Caco-2 (cell line): ENCODE measurements around the gene SLC22A4. TPM values are rescaled to one million over a fixed set of nuclear protein-coding genes. Genes with fewer than 3 reads are reported as not detected.

ENCODE experiments used
- BruUV-seq: library from RNA; stranded (reverse); fragments of 400-500 nt; replicated peaks from 2 replicates; lab custom pipeline; 2021; lab: Mats Ljungman, UMichigan
- CTCF ChIA-PET: fragments of 300-600 bp; sonication (Branson Sonifier 250); formaldehyde crosslinking; loops from one replicate; lab custom pipeline; 2022; ENCODE audit warnings: antibody characterized with exemption; lab: Charles Lee
- POLR2A ChIA-PET: fragments of 300-600 bp; sonication (Branson Sonifier 250); formaldehyde crosslinking; loops from one replicate; lab custom pipeline; 2022; ENCODE audit warnings: antibody characterized with exemption; lab: Charles Lee
- DNase-seq, 2 experiments: peaks; one replicate each; pipeline versions ENCODE4 v3.0.0 to v3.0.0-alpha.2; 2020 to 2022
- H3K27me3 ChIP-seq: replicated peaks from 2 replicates; pipeline ENCODE4 v1.6.0; 2011; ENCODE audit warnings: low read length; ENCODE audit not compliant: control insufficient read depth, insufficient read depth
- H3K36me3 ChIP-seq: 2 replicates; pipeline ENCODE4 v1.5.1; 2011; ENCODE audit warnings: low read length; ENCODE audit not compliant: control insufficient read depth, insufficient read depth
- H3K4me1 ChIP-seq: fragments of 250-450 bp; sonication (Bioruptor Pico); 2 replicates; pipeline ENCODE4 v1.5.1; 2020; ENCODE audit warnings: mild to moderate bottlenecking
- H3K4me3 ChIP-seq: 2 replicates; pipeline ENCODE4 v1.5.1; 2011; ENCODE audit warnings: low read depth, mild to moderate bottlenecking, control low read depth, low read length
- H3K9me3 ChIP-seq: fragments of 250-450 bp; sonication (Bioruptor Pico); 2 replicates; pipeline ENCODE4 v1.5.1; 2020; ENCODE audit warnings: mild to moderate bottlenecking, moderate library complexity
- H3K27ac Mint-ChIP-seq: one replicate; pipeline ENCODE4 v1.8.0; 2022; ENCODE audit warnings: mixed read lengths; ENCODE audit not compliant: unreplicated experiment
- H3K27me3 Mint-ChIP-seq: one replicate; pipeline ENCODE4 v1.8.0; 2022; ENCODE audit warnings: mixed read lengths; ENCODE audit not compliant: insufficient read depth, unreplicated experiment
- H3K36me3 Mint-ChIP-seq: one replicate; pipeline ENCODE4 v1.8.0; 2022; ENCODE audit warnings: mild to moderate bottlenecking, mixed read lengths; ENCODE audit not compliant: insufficient read depth, unreplicated experiment
- H3K4me1 Mint-ChIP-seq: one replicate; pipeline ENCODE4 v1.8.0; 2022; ENCODE audit warnings: low read depth, mixed read lengths; ENCODE audit not compliant: unreplicated experiment
- H3K4me3 Mint-ChIP-seq: one replicate; pipeline ENCODE4 v1.8.0; 2022; ENCODE audit warnings: mild to moderate bottlenecking, moderate library complexity, mixed read lengths; ENCODE audit not compliant: unreplicated experiment
- H3K9me3 Mint-ChIP-seq: one replicate; pipeline ENCODE4 v1.8.0; 2022; ENCODE audit warnings: mixed read lengths; ENCODE audit not compliant: unreplicated experiment
- CTCF ChIP-seq, 2 experiments: fragments of 200-600 bp in 1 of 2; IDR thresholded peaks; 1 replicate in 1 of 2; 2 replicates in 1 of 2; pipeline versions ENCODE4 v1.5.1 to v1.8.0; 2011 to 2022; ENCODE audit warnings: antibody characterized with exemption in 1 of 2, control low read depth in 1 of 2, inconsistent platforms in 1 of 2, low read depth in 1 of 2, low read length in 1 of 2, mild to moderate bottlenecking in 1 of 2, moderate library complexity in 1 of 2; ENCODE audit not compliant: insufficient read depth in 1 of 2, severe bottlenecking in 1 of 2, unreplicated experiment in 1 of 2
- intact Hi-C: fragments of 100-400 bp; cut with micrococcal nuclease; formaldehyde crosslinking; loops from one replicate; pipeline ENCODE4 v1.10.0; 2022; ENCODE audit not compliant: unreplicated experiment
- total RNA-seq: library from RNA; stranded (reverse); gene quantifications from 2 replicates; pipeline ENCODE4 v1.2.3, GENCODE V29; 2022

SLC22A4 gene
- total RNA-seq, 1 experiment from 2014 or later: 1.5 TPM

- TF ChIP-seq CTCF (IDR thresholded peaks at IDR 0.05; ENCODE audit: insufficient read depth in 1 of 2, low read depth in 1 of 2, low read length in 1 of 2, severe bottlenecking in 1 of 2, unreplicated experiment in 1 of 2): no peak
- H3K36me3 Mint-ChIP-seq: no peaks in the 10 kb centered on the region
- peaks cover 10% of the 10 kb centered on the region for H3K9me3 Mint-ChIP-seq
- H3K4me3 ChIP-seq: no peak overlapping the region
- no peak overlapping the region for H3K27ac Mint-ChIP-seq
- no peaks in the 10 kb centered on the region for H3K36me3 ChIP-seq
- CTCF ChIA-PET: no interaction called here
- H3K9me3 ChIP-seq: no peaks in the 10 kb centered on the region
- intact Hi-C loops: loop anchor here (5.0 kb wide), 1 partner anchor 521 kb away; no protein-coding TSS in a partner anchor
- no TSS peak for BruUV-seq
- DNase-seq: no peak
- H3K4me1 Mint-ChIP-seq: peaks cover 12% of the 10 kb centered on the region
- H3K4me1 ChIP-seq: peaks cover 25% of the 10 kb centered on the region
- POLR2A ChIA-PET: no interaction called here
- H3K4me3 Mint-ChIP-seq: no peak overlapping the region
- H3K27me3 Mint-ChIP-seq: no peaks in the 10 kb centered on the region
- no peaks in the 10 kb centered on the region for H3K27me3 ChIP-seq
These were observed 9.4 kb downstream of the SLC22A4 start for GRCh38 chr5:132303589-132303988.

GRCh38 chr5:132305420-132305819, 11.2 kb downstream of the SLC22A4 start:
- Mint-ChIP-seq H3K4me3 (no peak overlapping the region), H3K4me1 (peaks cover 7% of the 10 kb centered on the region), H3K36me3 (no peaks in the 10 kb centered on the region), H3K9me3 (peaks cover 10% of the 10 kb centered on the region), H3K27ac (no peak overlapping the region), H3K27me3 (no peaks in the 10 kb centered on the region)
- Histone ChIP-seq H3K27me3 (no peaks in the 10 kb centered on the region), H3K36me3 (no peaks in the 10 kb centered on the region), H3K4me1 (peaks cover 39% of the 10 kb centered on the region), H3K9me3 (no peaks in the 10 kb centered on the region), H3K4me3 (no peak overlapping the region)
- no TSS peak for BruUV-seq
- POLR2A ChIA-PET: no interaction called here
- no peak for DNase-seq
- CTCF ChIA-PET: no interaction called here
- intact Hi-C loops: no loop called here
- TF ChIP-seq CTCF (IDR thresholded peaks at IDR 0.05; ENCODE audit: insufficient read depth in 1 of 2, low read depth in 1 of 2, low read length in 1 of 2, severe bottlenecking in 1 of 2, unreplicated experiment in 1 of 2): no peak

GRCh38 chr5:132308701-132309100, 14.5 kb downstream of the SLC22A4 start:
- intact Hi-C loops: loop anchor here (1.0 kb wide), 1 partner anchor 14 kb away; the partner anchor contains the start of gene SLC22A4
- BruUV-seq: no TSS peak
- TF ChIP-seq CTCF (IDR thresholded peaks at IDR 0.05; ENCODE audit: insufficient read depth in 1 of 2, low read depth in 1 of 2, low read length in 1 of 2, severe bottlenecking in 1 of 2, unreplicated experiment in 1 of 2): no peak
- DNase-seq: no peak
- Histone ChIP-seq H3K4me1 (peaks cover 25% of the 10 kb centered on the region), H3K4me3 (no peak overlapping the region), H3K27me3 (no peaks in the 10 kb centered on the region), H3K9me3 (no peaks in the 10 kb centered on the region), H3K36me3 (no peaks in the 10 kb centered on the region)
- ChIA-PET POLR2A (interaction anchor here (1.6 kb wide), 1 partner anchor 15 kb away, joined by 6 read pairs; no protein-coding TSS in a partner anchor), CTCF (interaction anchor here (0.5 to 0.8 kb wide), 2 partner anchors 15 to 31 kb away, joined by 3 read pairs; no protein-coding TSS in a partner anchor)
- no peak overlapping the region for H3K4me3 Mint-ChIP-seq
- no peaks in the 10 kb centered on the region for H3K36me3 Mint-ChIP-seq
- H3K27ac Mint-ChIP-seq: no peak overlapping the region
- peaks cover 11% of the 10 kb centered on the region for H3K4me1 Mint-ChIP-seq
- peaks cover 10% of the 10 kb centered on the region for H3K9me3 Mint-ChIP-seq
- H3K27me3 Mint-ChIP-seq: no peaks in the 10 kb centered on the region
